SK-N-SH (cell line): ENCODE data around the gene ZFPL1. TPM values are rescaled to one million over a fixed set of nuclear protein-coding genes. Genes with fewer than 3 reads are reported as not detected.

Experiments
- CTCF ChIA-PET: fragments of 300-600, 350-600 bp; formaldehyde crosslinking; extraction: SDS; loops from one replicate; lab custom pipeline; 2021; lab: Yijun Ruan, JAX
- POLR2A ChIA-PET: fragments of 350-600 bp; sonication (Branson Sonifier 250); formaldehyde crosslinking; extraction: SDS; loops from one replicate; lab custom pipeline; 2020; ENCODE audit warnings: antibody characterized with exemption, inconsistent platforms; lab: Yijun Ruan, JAX
- DNase-seq: peaks from one replicate; pipeline ENCODE4 v3.0.0; 2012
- H2AFZ ChIP-seq: fragments of 200-600 bp; sonication (generic); 2 replicates; pipeline ENCODE4 v1.8.1; 2016; ENCODE audit warnings: antibody characterized with exemption, mild to moderate bottlenecking, low read depth
- H3F3A ChIP-seq: fragments of 200-600 bp; sonication (generic); replicated peaks from 2 replicates; pipeline ENCODE3; 2016; ENCODE audit warnings: antibody characterized with exemption, mild to moderate bottlenecking; ENCODE audit not compliant: insufficient read depth
- H3K27ac ChIP-seq, 2 experiments: fragments of 200-500 bp in 1 of 2; fragments of 200-600 bp in 1 of 2; sonication (Bioruptor generic) in 1 of 2; sonication (generic), shearing (Covaris generic) in 1 of 2; 2 replicates each; pipeline versions ENCODE4 v1.5.1 to v1.6.1; 2014 to 2016; ENCODE audit warnings: low read depth in 2 of 2, inconsistent platforms in 1 of 2, low read length in 1 of 2, mild to moderate bottlenecking in 1 of 2, mixed read lengths in 1 of 2
- H3K27me3 ChIP-seq: fragments of 200-600 bp; sonication (generic), shearing (Covaris generic); 2 replicates; pipeline ENCODE4 v1.6.1; 2016; ENCODE audit warnings: mixed run types; ENCODE audit not compliant: insufficient read depth
- H3K36me3 ChIP-seq, 2 experiments: fragments of 200-500 bp in 1 of 2; fragments of 200-600 bp in 1 of 2; sonication (Bioruptor generic) in 1 of 2; sonication (generic) in 1 of 2; replicated peaks in 1 of 2; 2 replicates each; pipeline versions ENCODE3 to v1.5.1; 2014 to 2016; ENCODE audit warnings: low read length in 1 of 2, mild to moderate bottlenecking in 1 of 2; ENCODE audit not compliant: insufficient read depth in 2 of 2, control insufficient read depth in 1 of 2
- H3K4me1 ChIP-seq, 2 experiments: fragments of 200-500 bp in 1 of 2; fragments of 200-600 bp in 1 of 2; sonication (Bioruptor generic) in 1 of 2; sonication (generic), shearing (Covaris generic) in 1 of 2; 2 replicates each; pipeline versions ENCODE4 v1.5.1 to v1.6.1; 2014 to 2016; ENCODE audit warnings: low read depth in 1 of 2, low read length in 1 of 2, mixed run types in 1 of 2; ENCODE audit not compliant: insufficient read depth in 2 of 2, control insufficient read depth in 1 of 2
- H3K4me2 ChIP-seq: fragments of 200-600 bp; sonication (generic), shearing (Covaris generic); 2 replicates; pipeline ENCODE4 v1.6.1; 2017; ENCODE audit warnings: mixed run types
- H3K4me3 ChIP-seq, 2 experiments: fragments of 200-500 bp in 1 of 2; fragments of 200-600 bp in 1 of 2; sonication (Bioruptor generic) in 1 of 2; sonication (generic), shearing (Covaris generic) in 1 of 2; 2 replicates each; pipeline versions ENCODE4 v1.5.1 to v1.8.1; 2014 to 2016; ENCODE audit warnings: low read depth in 2 of 2, inconsistent platforms in 1 of 2, low read length in 1 of 2, mild to moderate bottlenecking in 1 of 2, mixed read lengths in 1 of 2, moderate library complexity in 1 of 2
- H3K79me2 ChIP-seq: fragments of 200-600 bp; sonication (generic); 2 replicates; pipeline ENCODE4 v1.8.1; 2017; ENCODE audit warnings: mild to moderate bottlenecking; ENCODE audit not compliant: insufficient read depth
- H3K9ac ChIP-seq: fragments of 200-600 bp; sonication (generic); 2 replicates; pipeline ENCODE4 v1.6.1; 2017; ENCODE audit warnings: mixed run types
- H3K9me2 ChIP-seq: fragments of 200-600 bp; sonication (generic); 2 replicates; pipeline ENCODE4 v1.6.1; 2017; ENCODE audit warnings: mixed run types
- H3K9me3 ChIP-seq: fragments of 200-600 bp; sonication (generic); 2 replicates; pipeline ENCODE4 v1.6.1; 2017; ENCODE audit warnings: mixed run types, mild to moderate bottlenecking, moderate library complexity
- H4K20me1 ChIP-seq: fragments of 200-600 bp; sonication (generic); 2 replicates; pipeline ENCODE4 v1.6.1; 2017; ENCODE audit warnings: mild to moderate bottlenecking, mixed run types; ENCODE audit not compliant: insufficient read depth
- CHD2 ChIP-seq: fragments of 150-350 bp; IDR thresholded peaks from 2 replicates; pipeline ENCODE4 v1.6.1; 2018; ENCODE audit warnings: low read length; ENCODE audit not compliant: partially characterized antibody
- ELF1 ChIP-seq: IDR thresholded peaks from 2 replicates; pipeline ENCODE4 v1.4.0; 2012
- EP300 ChIP-seq, 2 experiments: IDR thresholded peaks; 2 replicates each; pipeline versions ENCODE4 v1.4.0 to v1.6.1; 2012; ENCODE audit warnings: borderline replicate concordance in 1 of 2, low read depth in 1 of 2, low read length in 1 of 2
- FOXJ3 ChIP-seq: sonication (generic); formaldehyde crosslinking; IDR thresholded peaks from 2 replicates; pipeline ENCODE4 v1.5.1; 2020; ENCODE audit warnings: mild to moderate bottlenecking, missing genetic modification reagents
- FOXM1 ChIP-seq: IDR thresholded peaks from 2 replicates; pipeline ENCODE4 v1.4.0; 2012; ENCODE audit warnings: low read depth, mild to moderate bottlenecking
- GABPA ChIP-seq: IDR thresholded peaks from 2 replicates; pipeline ENCODE4 v1.4.0; 2012; ENCODE audit warnings: low read depth, mild to moderate bottlenecking
- GATA2 ChIP-seq: sonication (generic); formaldehyde crosslinking; IDR thresholded peaks from 2 replicates; pipeline ENCODE4 v1.5.0; 2020; ENCODE audit warnings: mild to moderate bottlenecking, missing genetic modification reagents
- JUND ChIP-seq: IDR thresholded peaks from 2 replicates; pipeline ENCODE4 v1.4.0; 2012
- MEF2A ChIP-seq: IDR thresholded peaks from 2 replicates; pipeline ENCODE4 v1.4.0; 2012; ENCODE audit warnings: low read depth, borderline replicate concordance
- MXI1 ChIP-seq: IDR thresholded peaks from 2 replicates; pipeline ENCODE4 v1.6.1; 2012; ENCODE audit warnings: mild to moderate bottlenecking, low read depth, low read length, improper control_type of control experiment
- NRF1 ChIP-seq: IDR thresholded peaks from 2 replicates; pipeline ENCODE4 v1.6.1; 2012; ENCODE audit warnings: low read depth, mild to moderate bottlenecking, low read length
- POLR2AphosphoS5 ChIP-seq: IDR thresholded peaks from 2 replicates; pipeline ENCODE4 v1.6.1; 2012; ENCODE audit warnings: low read depth, low read length
- RAD21 ChIP-seq: IDR thresholded peaks from 2 replicates; pipeline ENCODE4 v1.6.1; 2012; ENCODE audit warnings: mild to moderate bottlenecking, low read length
- RCOR1 ChIP-seq: fragments of 150-350 bp; IDR thresholded peaks from 2 replicates; pipeline ENCODE4 v1.6.1; 2017; ENCODE audit warnings: antibody characterized with exemption, low read length
- RFX5 ChIP-seq: IDR thresholded peaks from 2 replicates; pipeline ENCODE4 v1.6.1; 2012; ENCODE audit warnings: mild to moderate bottlenecking, improper control_type of control experiment, low read length
- RXRA ChIP-seq: IDR thresholded peaks from 2 replicates; pipeline ENCODE4 v1.4.0; 2012; ENCODE audit warnings: low read depth, mild to moderate bottlenecking, borderline replicate concordance
- SIN3A ChIP-seq: IDR thresholded peaks from 2 replicates; pipeline ENCODE4 v1.6.1; 2012; ENCODE audit warnings: low read depth, mild to moderate bottlenecking, low read length, moderate library complexity, borderline replicate concordance
- TAF1 ChIP-seq: IDR thresholded peaks from 2 replicates; pipeline ENCODE4 v1.6.1; 2012; ENCODE audit warnings: low read depth, mild to moderate bottlenecking, low read length, moderate library complexity, borderline replicate concordance
- TCF12 ChIP-seq: IDR thresholded peaks from 2 replicates; pipeline ENCODE4 v1.4.0; 2012
- YY1 ChIP-seq: IDR thresholded peaks from 2 replicates; pipeline ENCODE4 v1.4.0; 2012; ENCODE audit warnings: low read depth, mild to moderate bottlenecking
- WGBS: methylation state at CpG from one replicate; pipeline ENCODE4 v1.1.6; 2017; ENCODE audit warnings: low lambda C conversion rate; 5-methylcytosine and 5-hydroxymethylcytosine counted together
- polyA plus RNA-seq, 3 experiments: library from polyadenylated mRNA; depleted of rRNA; stranded (reverse); fragments of >200 nt; gene quantifications; 2 replicates each; pipeline ENCODE4 v1.2.3, GENCODE V29; 2012
- TF ChIP-seq, protein P1 (sequence below): fragments of 150-350 bp; IDR thresholded peaks from 2 replicates; pipeline ENCODE4 v1.6.1; 2016; ENCODE audit warnings: mild to moderate bottlenecking, low read depth, low read length
- TF ChIP-seq, protein P2 (sequence below): IDR thresholded peaks from 2 replicates; pipeline ENCODE4 v1.6.1; 2012; ENCODE audit warnings: mild to moderate bottlenecking, low read depth, low read length, moderate library complexity
- TF ChIP-seq, protein P3 (sequence below): fragments of 150-350 bp; IDR thresholded peaks from 2 replicates; pipeline ENCODE4 v1.6.1; 2017; ENCODE audit warnings: antibody characterized with exemption, low read length, low read depth, borderline replicate concordance
- TF ChIP-seq, protein P4 (sequence below): IDR thresholded peaks from 2 replicates; pipeline ENCODE4 v1.4.0; 2012; ENCODE audit warnings: low read depth, borderline replicate concordance
- TF ChIP-seq, protein P5 (sequence below): IDR thresholded peaks from 2 replicates; pipeline ENCODE4 v1.4.0; 2012; ENCODE audit warnings: low read depth

ZFPL1 gene
- polyA plus RNA-seq, 1 of the 3 experiments (the other 2 are of a cell fraction), result 75.9 TPM

DNA sequence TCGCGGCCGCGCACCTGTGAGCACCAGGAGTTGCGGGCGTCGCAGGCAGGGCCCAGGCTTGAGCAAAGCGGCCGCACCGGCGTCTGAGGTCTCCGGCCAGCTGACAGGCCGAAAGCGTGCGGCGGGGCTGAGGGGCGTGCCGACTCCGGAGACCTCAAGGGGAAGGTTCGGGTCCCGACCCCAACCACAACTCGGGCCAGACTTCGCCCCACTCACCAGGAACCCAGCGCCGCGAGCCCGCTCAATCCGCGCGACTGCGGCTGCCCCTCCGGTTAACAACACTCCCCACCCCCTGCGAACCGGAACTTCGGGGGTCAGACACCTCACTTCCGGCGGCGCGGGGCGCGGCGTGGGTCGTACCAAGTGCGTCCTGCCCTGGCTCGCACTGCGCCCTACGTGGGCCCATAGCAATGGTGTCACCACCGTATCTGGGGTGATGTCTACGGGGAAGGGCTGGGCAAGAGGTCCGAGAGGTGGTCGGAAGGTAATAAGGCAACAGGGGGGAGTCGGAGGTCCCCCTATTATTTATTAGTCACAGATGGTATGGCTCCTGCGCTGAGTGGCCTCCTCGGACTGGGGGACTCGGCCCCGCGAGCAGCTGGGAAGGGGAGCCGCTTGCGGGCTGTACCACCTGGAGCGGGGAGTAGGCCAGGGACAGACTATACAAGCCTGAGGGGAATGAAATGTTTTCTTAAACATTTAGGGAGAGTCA is 50.4 kb downstream of the ZFPL1 start, which contains the start of gene SYVN1:
Gene SYVN1, minus strand, starts transcription at position 280 of the 712 bp plus-strand sequence. CDS start 918 bp downstream, outside the sequence.
- CTCF ChIA-PET, result interaction anchor here (0.6 to 4.2 kb wide), 12 partner anchors 13 to 486 kb away, joined by 3 to 27 read pairs (median 5); partner anchors contain the start of genes CAPN1, FAU, MRPL49 and POLA2
- WGBS, result 1% methylated on average over 18 of the region's 60 CpGs

More for the DNA sequence above, 50.4 kb downstream of the ZFPL1 start, which contains the start of gene SYVN1:
- TF ChIP-seq TAF1 (no peak), MXI1 (peak; percentile 91), RFX5 (no peak), CHD2 (no peak), GATA2 (CRISPR knock-in tag) (no peak), TCF12 (0 out of 2 replicates have a peak, but pooled peaks have one; percentile 23), NRF1 (no peak), SIN3A (peak; percentile 77), JUND (peak; percentile 27; the same call in 1 of the 2 replicates), YY1 (no peak), RAD21 (no peak), POLR2AphosphoS5 (peak; percentile 81), RCOR1 (no peak), EP300 (IDR thresholded peaks at IDR 0.05; ENCODE audit: borderline replicate concordance in 1 of 2, low read depth in 1 of 2, low read length in 1 of 2) (0 out of 4 replicates have a peak, but pooled peaks of 1 of the 2 experiments have one; percentile 5), FOXJ3 (0 out of 2 replicates have a peak, but pooled peaks have one; percentile 30), FOXM1 (no peak), ELF1 (no peak), GABPA (peak; percentile 94), MEF2A (no peak), RXRA (no peak)
- TF ChIP-seq, protein P1, sequence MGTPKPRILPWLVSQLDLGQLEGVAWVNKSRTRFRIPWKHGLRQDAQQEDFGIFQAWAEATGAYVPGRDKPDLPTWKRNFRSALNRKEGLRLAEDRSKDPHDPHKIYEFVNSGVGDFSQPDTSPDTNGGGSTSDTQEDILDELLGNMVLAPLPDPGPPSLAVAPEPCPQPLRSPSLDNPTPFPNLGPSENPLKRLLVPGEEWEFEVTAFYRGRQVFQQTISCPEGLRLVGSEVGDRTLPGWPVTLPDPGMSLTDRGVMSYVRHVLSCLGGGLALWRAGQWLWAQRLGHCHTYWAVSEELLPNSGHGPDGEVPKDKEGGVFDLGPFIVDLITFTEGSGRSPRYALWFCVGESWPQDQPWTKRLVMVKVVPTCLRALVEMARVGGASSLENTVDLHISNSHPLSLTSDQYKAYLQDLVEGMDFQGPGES, result no peak
- TF ChIP-seq, protein P2, sequence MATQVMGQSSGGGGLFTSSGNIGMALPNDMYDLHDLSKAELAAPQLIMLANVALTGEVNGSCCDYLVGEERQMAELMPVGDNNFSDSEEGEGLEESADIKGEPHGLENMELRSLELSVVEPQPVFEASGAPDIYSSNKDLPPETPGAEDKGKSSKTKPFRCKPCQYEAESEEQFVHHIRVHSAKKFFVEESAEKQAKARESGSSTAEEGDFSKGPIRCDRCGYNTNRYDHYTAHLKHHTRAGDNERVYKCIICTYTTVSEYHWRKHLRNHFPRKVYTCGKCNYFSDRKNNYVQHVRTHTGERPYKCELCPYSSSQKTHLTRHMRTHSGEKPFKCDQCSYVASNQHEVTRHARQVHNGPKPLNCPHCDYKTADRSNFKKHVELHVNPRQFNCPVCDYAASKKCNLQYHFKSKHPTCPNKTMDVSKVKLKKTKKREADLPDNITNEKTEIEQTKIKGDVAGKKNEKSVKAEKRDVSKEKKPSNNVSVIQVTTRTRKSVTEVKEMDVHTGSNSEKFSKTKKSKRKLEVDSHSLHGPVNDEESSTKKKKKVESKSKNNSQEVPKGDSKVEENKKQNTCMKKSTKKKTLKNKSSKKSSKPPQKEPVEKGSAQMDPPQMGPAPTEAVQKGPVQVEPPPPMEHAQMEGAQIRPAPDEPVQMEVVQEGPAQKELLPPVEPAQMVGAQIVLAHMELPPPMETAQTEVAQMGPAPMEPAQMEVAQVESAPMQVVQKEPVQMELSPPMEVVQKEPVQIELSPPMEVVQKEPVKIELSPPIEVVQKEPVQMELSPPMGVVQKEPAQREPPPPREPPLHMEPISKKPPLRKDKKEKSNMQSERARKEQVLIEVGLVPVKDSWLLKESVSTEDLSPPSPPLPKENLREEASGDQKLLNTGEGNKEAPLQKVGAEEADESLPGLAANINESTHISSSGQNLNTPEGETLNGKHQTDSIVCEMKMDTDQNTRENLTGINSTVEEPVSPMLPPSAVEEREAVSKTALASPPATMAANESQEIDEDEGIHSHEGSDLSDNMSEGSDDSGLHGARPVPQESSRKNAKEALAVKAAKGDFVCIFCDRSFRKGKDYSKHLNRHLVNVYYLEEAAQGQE, result no peak
- TF ChIP-seq, protein P3, sequence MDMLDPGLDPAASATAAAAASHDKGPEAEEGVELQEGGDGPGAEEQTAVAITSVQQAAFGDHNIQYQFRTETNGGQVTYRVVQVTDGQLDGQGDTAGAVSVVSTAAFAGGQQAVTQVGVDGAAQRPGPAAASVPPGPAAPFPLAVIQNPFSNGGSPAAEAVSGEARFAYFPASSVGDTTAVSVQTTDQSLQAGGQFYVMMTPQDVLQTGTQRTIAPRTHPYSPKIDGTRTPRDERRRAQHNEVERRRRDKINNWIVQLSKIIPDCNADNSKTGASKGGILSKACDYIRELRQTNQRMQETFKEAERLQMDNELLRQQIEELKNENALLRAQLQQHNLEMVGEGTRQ, result no peak
- TF ChIP-seq, protein P4, sequence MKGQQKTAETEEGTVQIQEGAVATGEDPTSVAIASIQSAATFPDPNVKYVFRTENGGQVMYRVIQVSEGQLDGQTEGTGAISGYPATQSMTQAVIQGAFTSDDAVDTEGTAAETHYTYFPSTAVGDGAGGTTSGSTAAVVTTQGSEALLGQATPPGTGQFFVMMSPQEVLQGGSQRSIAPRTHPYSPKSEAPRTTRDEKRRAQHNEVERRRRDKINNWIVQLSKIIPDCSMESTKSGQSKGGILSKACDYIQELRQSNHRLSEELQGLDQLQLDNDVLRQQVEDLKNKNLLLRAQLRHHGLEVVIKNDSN, result no peak
- TF ChIP-seq, protein P5, sequence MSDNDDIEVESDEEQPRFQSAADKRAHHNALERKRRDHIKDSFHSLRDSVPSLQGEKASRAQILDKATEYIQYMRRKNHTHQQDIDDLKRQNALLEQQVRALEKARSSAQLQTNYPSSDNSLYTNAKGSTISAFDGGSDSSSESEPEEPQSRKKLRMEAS, result peak; percentile 43; the same call in 1 of the 2 replicates
- Histone ChIP-seq H3K27ac (peak within 1 kb of the TSS; percentile 95 to 99), H3K27me3 (no peaks in the 10 kb centered on the region), H3K79me2 (peaks cover 28% of the 10 kb centered on the region; the same call in 1 of the 2 replicates), H3K4me2 (peak within 1 kb of the TSS; percentile 92), H3K9ac (peak within 1 kb of the TSS; percentile 95), H3K36me3 (peaks cover 16 to 30% of the 10 kb centered on the region in 2 experiments), H3K9me2 (no peaks in the 10 kb centered on the region), H3K4me3 (peak within 1 kb of the TSS; percentile 88 to 96), H3K9me3 (no peaks in the 10 kb centered on the region), H3K4me1 (peaks cover 0 to 28% of the 10 kb centered on the region in 2 experiments; a peak in 2 of 4 replicates), H2AFZ (peak within 1 kb of the TSS; percentile 53), H3F3A (no peaks in the 10 kb centered on the region), H4K20me1 (no peaks in the 10 kb centered on the region; the same call in 1 of the 2 replicates)
- peak; percentile 97 for DNase-seq
- POLR2A ChIA-PET, result interaction anchor here (0.6 to 2.9 kb wide), 15 partner anchors 8 to 607 kb away, joined by 3 to 25 read pairs (median 4); partner anchors contain the start of genes CAPN1, FAU, MALAT1 and MRPL49
